ENCODE data around the gene A2M.

The A2M gene

DNA sequence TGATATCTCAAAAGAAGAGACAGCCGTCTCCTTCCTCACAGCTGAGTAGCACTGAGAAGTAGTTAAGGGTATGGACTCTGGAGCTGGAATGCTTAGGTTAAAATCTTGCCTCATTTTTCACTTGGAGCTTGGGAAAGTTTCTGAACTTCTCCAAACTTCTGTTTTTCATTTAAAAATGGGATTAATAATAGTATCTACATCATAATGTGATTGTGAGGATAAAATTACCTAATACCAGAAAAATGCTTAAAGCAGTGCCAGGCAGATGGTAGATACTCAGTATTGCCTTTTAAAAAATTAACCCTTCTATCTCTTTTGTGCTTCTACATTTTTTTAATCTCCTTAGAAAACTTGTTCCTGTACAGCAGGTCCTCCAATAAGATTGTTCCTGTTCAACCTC, 63.1 kb downstream of the A2M start:
- POLR2A ChIA-PET = interaction anchor here (1.7 kb wide), 1 partner anchor 103 kb away, joined by 6 read pairs; the partner anchor contains the start of gene M6PR
- no peak for TF ChIP-seq SUZ12 (IDR thresholded peaks at IDR 0.05)
- no peak for TF ChIP-seq SP1 (IDR thresholded peaks at IDR 0.05)
- TF ChIP-seq FOXM1 (IDR thresholded peaks at IDR 0.05; ENCODE audit: borderline replicate concordance) = no peak
- no peak for TF ChIP-seq ELF4 (IDR thresholded peaks at IDR 0.05)
- no peak for TF ChIP-seq HDGF (IDR thresholded peaks at IDR 0.05; ENCODE audit: borderline replicate concordance)
- no peak for TF ChIP-seq NFRKB (IDR thresholded peaks at IDR 0.05)
- no peak for TF ChIP-seq ZNF384 (IDR thresholded peaks at IDR 0.05)
- no peak for TF ChIP-seq BHLHE40 (IDR thresholded peaks at IDR 0.05; ENCODE audit: borderline replicate concordance)
- TF ChIP-seq PKNOX1 (IDR thresholded peaks at IDR 0.05) = no peak
- TF ChIP-seq CTBP1 (IDR thresholded peaks at IDR 0.05; ENCODE audit: borderline replicate concordance) = no peak
- no peak for TF ChIP-seq FOXK2 (IDR thresholded peaks at IDR 0.05)
- TF ChIP-seq TARDBP (IDR thresholded peaks at IDR 0.05) = no peak
- no peak for TF ChIP-seq FOXA1 (IDR thresholded peaks at IDR 0.05)
- no peak for TF ChIP-seq LEF1 (IDR thresholded peaks at IDR 0.05; ENCODE audit: borderline replicate concordance)
- TF ChIP-seq L3MBTL2 (conservative IDR thresholded peaks at IDR 0.05) = no peak
- TF ChIP-seq ARNT (IDR thresholded peaks at IDR 0.05) = no peak
- DNase-seq (ENCODE audit: extremely low spot score) = no peak
- CTCF ChIA-PET = no interaction called here

DNA sequence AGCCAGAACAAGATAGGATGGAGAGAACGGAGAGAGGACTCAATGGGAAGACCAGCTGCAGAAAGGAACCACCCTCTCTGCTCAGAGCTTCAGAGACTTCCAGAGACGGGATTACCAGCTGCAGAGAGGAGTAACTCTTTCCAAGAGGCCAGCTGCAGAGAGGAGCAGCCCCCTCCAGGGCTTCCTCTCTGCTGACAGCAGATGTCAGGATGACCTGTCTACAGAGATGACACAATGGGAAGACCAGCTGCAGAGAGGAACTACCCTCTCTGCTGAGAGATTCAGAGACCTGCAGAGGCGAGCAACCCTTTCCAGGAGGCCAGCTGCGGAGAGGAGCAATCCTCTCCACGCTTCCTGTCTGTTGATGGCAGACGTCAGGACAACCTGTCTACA, 64.6 kb downstream of the A2M start:
- CTCF ChIA-PET = interaction anchor here (0.7 kb wide), 2 partner anchors 13 to 473 kb away, joined by 3 read pairs; no protein-coding TSS in a partner anchor
- POLR2A ChIA-PET = interaction anchor here (1.7 kb wide), 1 partner anchor 101 kb away, joined by 6 read pairs; the partner anchor contains the start of gene M6PR
- TF ChIP-seq CTBP1 (IDR thresholded peaks at IDR 0.05; ENCODE audit: borderline replicate concordance) = no peak
- TF ChIP-seq ARNT (IDR thresholded peaks at IDR 0.05) = no peak
- TF ChIP-seq HDGF (IDR thresholded peaks at IDR 0.05; ENCODE audit: borderline replicate concordance) = no peak
- TF ChIP-seq L3MBTL2 (conservative IDR thresholded peaks at IDR 0.05) = no peak
- no peak for TF ChIP-seq FOXK2 (IDR thresholded peaks at IDR 0.05)
- TF ChIP-seq SP1 (IDR thresholded peaks at IDR 0.05) = no peak
- TF ChIP-seq PKNOX1 (IDR thresholded peaks at IDR 0.05) = no peak
- no peak for TF ChIP-seq ELF4 (IDR thresholded peaks at IDR 0.05)
- TF ChIP-seq FOXA1 (IDR thresholded peaks at IDR 0.05) = no peak
- TF ChIP-seq BHLHE40 (IDR thresholded peaks at IDR 0.05; ENCODE audit: borderline replicate concordance) = no peak
- no peak for TF ChIP-seq SUZ12 (IDR thresholded peaks at IDR 0.05)
- TF ChIP-seq NFRKB (IDR thresholded peaks at IDR 0.05) = no peak
- no peak for TF ChIP-seq LEF1 (IDR thresholded peaks at IDR 0.05; ENCODE audit: borderline replicate concordance)
- no peak for TF ChIP-seq TARDBP (IDR thresholded peaks at IDR 0.05)
- TF ChIP-seq ZNF384 (IDR thresholded peaks at IDR 0.05) = no peak
- TF ChIP-seq FOXM1 (IDR thresholded peaks at IDR 0.05; ENCODE audit: borderline replicate concordance) = no peak
- no peak for DNase-seq (ENCODE audit: extremely low spot score)

- no peak for DNase-seq (ENCODE audit: extremely low spot score)
- CTCF ChIA-PET = interaction anchor here (0.7 to 2.2 kb wide), 7 partner anchors 8 to 473 kb away, joined by 3 to 13 read pairs (median 7); partner anchors contain the start of gene M6PR
- TF ChIP-seq FOXA1 (IDR thresholded peaks at IDR 0.05) (no peak), ARNT (IDR thresholded peaks at IDR 0.05) (no peak), PKNOX1 (IDR thresholded peaks at IDR 0.05) (no peak), LEF1 (IDR thresholded peaks at IDR 0.05; ENCODE audit: borderline replicate concordance) (no peak), FOXK2 (IDR thresholded peaks at IDR 0.05) (no peak), ZNF384 (IDR thresholded peaks at IDR 0.05) (no peak), NFRKB (IDR thresholded peaks at IDR 0.05) (no peak), TARDBP (IDR thresholded peaks at IDR 0.05) (no peak)
- POLR2A ChIA-PET = interaction anchor here (1.7 to 1.8 kb wide), 2 partner anchors 100 to 101 kb away, joined by 6 to 7 read pairs; partner anchors contain the start of gene M6PR
Observed at GRCh38 chr12:9050521-9051157, 65.1 kb downstream of the A2M start.

- POLR2A ChIA-PET = interaction anchor here (1.0 to 1.8 kb wide), 3 partner anchors 14 to 159 kb away, joined by 4 to 7 read pairs (median 7); partner anchors contain the start of gene M6PR
- DNase-seq (ENCODE audit: extremely low spot score) = peak; percentile 25
- TF ChIP-seq NFRKB (IDR thresholded peaks at IDR 0.05) (no peak), FOXA1 (IDR thresholded peaks at IDR 0.05) (no peak), SP1 (IDR thresholded peaks at IDR 0.05) (no peak), PKNOX1 (IDR thresholded peaks at IDR 0.05) (no peak), CTBP1 (IDR thresholded peaks at IDR 0.05; ENCODE audit: borderline replicate concordance) (no peak), ELF4 (IDR thresholded peaks at IDR 0.05) (no peak), BHLHE40 (IDR thresholded peaks at IDR 0.05; ENCODE audit: borderline replicate concordance) (no peak), FOXK2 (IDR thresholded peaks at IDR 0.05) (no peak), HDGF (IDR thresholded peaks at IDR 0.05; ENCODE audit: borderline replicate concordance) (no peak), TARDBP (IDR thresholded peaks at IDR 0.05) (no peak), ARNT (IDR thresholded peaks at IDR 0.05) (no peak)
- CTCF ChIA-PET = interaction anchor here (0.5 to 2.2 kb wide), 16 partner anchors 9 to 1999 kb away, joined by 3 to 13 read pairs (median 4); partner anchors contain the start of gene M6PR
Observed at GRCh38 chr12:9049520-9050133, 66.1 kb downstream of the A2M start.

GRCh38 chr12:9048930-9049329, 66.8 kb downstream of the A2M start:
- ChIA-PET POLR2A (interaction anchor here (1.0 to 1.8 kb wide), 3 partner anchors 15 to 158 kb away, joined by 4 to 7 read pairs (median 7); partner anchors contain the start of gene M6PR), CTCF (interaction anchor here (0.7 to 2.2 kb wide), 11 partner anchors 10 to 505 kb away, joined by 3 to 13 read pairs (median 4); partner anchors contain the start of gene M6PR)
- DNase-seq (ENCODE audit: extremely low spot score) = no peak
- TF ChIP-seq CTBP1 (IDR thresholded peaks at IDR 0.05; ENCODE audit: borderline replicate concordance) (no peak), FOXK2 (IDR thresholded peaks at IDR 0.05) (no peak), L3MBTL2 (conservative IDR thresholded peaks at IDR 0.05) (no peak), ZNF384 (IDR thresholded peaks at IDR 0.05) (no peak), TARDBP (IDR thresholded peaks at IDR 0.05) (no peak), LEF1 (IDR thresholded peaks at IDR 0.05; ENCODE audit: borderline replicate concordance) (no peak), FOXM1 (IDR thresholded peaks at IDR 0.05; ENCODE audit: borderline replicate concordance) (no peak), HDGF (IDR thresholded peaks at IDR 0.05; ENCODE audit: borderline replicate concordance) (no peak), PKNOX1 (IDR thresholded peaks at IDR 0.05) (no peak), SP1 (IDR thresholded peaks at IDR 0.05) (no peak), SUZ12 (IDR thresholded peaks at IDR 0.05) (no peak), FOXA1 (IDR thresholded peaks at IDR 0.05) (no peak), BHLHE40 (IDR thresholded peaks at IDR 0.05; ENCODE audit: borderline replicate concordance) (no peak)

Measured in HEK293T (cell line).